Measurements from ENCODE around the gene VSTM1. TPM values are rescaled to one million over a fixed set of nuclear protein-coding genes. Genes with fewer than 3 reads are reported as not detected.

Gene VSTM1, protein sequence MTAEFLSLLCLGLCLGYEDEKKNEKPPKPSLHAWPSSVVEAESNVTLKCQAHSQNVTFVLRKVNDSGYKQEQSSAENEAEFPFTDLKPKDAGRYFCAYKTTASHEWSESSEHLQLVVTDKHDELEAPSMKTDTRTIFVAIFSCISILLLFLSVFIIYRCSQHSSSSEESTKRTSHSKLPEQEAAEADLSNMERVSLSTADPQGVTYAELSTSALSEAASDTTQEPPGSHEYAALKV
- total RNA-seq (2021) = not detected in 3 replicates
- percentile 7 among the genes with signal in this experiment for Bru-seq, nascent RNA
- long read RNA-seq, experiment 1, partial matches to known transcripts = 0 of 1 reads
- long read RNA-seq, experiment 1, other reads (novel, unspliced or antisense) = 1 of 1 reads
- long read RNA-seq, experiment 2, partial matches to known transcripts = 1 of 2 reads
- long read RNA-seq, experiment 2, other reads (novel, unspliced or antisense) = 1 of 2 reads
- long read RNA-seq, experiment 3 = 0 reads

GRCh38 chr19:54063350-54064116 is at the start of gene VSTM1:
Gene VSTM1 (minus strand): TSS chr19:54063897. CDS start chr19:54063777, 120 bp downstream.
- peaks cover 3% of the 10 kb centered on the region; the same call in 1 of the 2 replicates for H3K4me1 Mint-ChIP-seq
- DNase-seq (ENCODE audit: low spot score) = no peak
- no peaks in the 10 kb centered on the region; the same call in 1 of the 2 replicates for H3K27me3 Mint-ChIP-seq (ENCODE audit: low read depth)
- no peak within 1 kb of the TSS for H3K27ac Mint-ChIP-seq
- H3K9me3 Mint-ChIP-seq = no peaks in the 10 kb centered on the region; the same call in 1 of the 2 replicates
- POLR2A ChIA-PET = no interaction called here
- ATAC-seq = peak; percentile 30; the same call in 1 of the 2 replicates
- TF ChIP-seq ERG (CRISPR knock-in tag; IDR thresholded peaks at IDR 0.05) (no peak), ZSCAN18 (CRISPR knock-in tag; IDR thresholded peaks at IDR 0.05) (no peak), SMAD4 (CRISPR knock-in tag; IDR thresholded peaks at IDR 0.05) (no peak), FOXP1 (CRISPR knock-in tag; IDR thresholded peaks at IDR 0.05; ENCODE audit: borderline replicate concordance) (no peak), STAT6 (CRISPR knock-in tag; conservative IDR thresholded peaks at IDR 0.05; ENCODE audit: low read depth) (no peak), ZNF138 (CRISPR knock-in tag; conservative IDR thresholded peaks at IDR 0.05) (no peak), RORB (CRISPR knock-in tag; IDR thresholded peaks at IDR 0.05) (no peak), ZNF281 (CRISPR knock-in tag; IDR thresholded peaks at IDR 0.05) (no peak), FOXJ3 (CRISPR knock-in tag; IDR thresholded peaks at IDR 0.05; ENCODE audit: borderline replicate concordance) (no peak), MXD4 (CRISPR knock-in tag; IDR thresholded peaks at IDR 0.05; ENCODE audit: borderline replicate concordance) (no peak), TEAD1 (CRISPR knock-in tag; IDR thresholded peaks at IDR 0.05) (no peak), ZNF263 (CRISPR knock-in tag; IDR thresholded peaks at IDR 0.05; ENCODE audit: low read depth) (no peak)
- TF ChIP-seq, protein P1, sequence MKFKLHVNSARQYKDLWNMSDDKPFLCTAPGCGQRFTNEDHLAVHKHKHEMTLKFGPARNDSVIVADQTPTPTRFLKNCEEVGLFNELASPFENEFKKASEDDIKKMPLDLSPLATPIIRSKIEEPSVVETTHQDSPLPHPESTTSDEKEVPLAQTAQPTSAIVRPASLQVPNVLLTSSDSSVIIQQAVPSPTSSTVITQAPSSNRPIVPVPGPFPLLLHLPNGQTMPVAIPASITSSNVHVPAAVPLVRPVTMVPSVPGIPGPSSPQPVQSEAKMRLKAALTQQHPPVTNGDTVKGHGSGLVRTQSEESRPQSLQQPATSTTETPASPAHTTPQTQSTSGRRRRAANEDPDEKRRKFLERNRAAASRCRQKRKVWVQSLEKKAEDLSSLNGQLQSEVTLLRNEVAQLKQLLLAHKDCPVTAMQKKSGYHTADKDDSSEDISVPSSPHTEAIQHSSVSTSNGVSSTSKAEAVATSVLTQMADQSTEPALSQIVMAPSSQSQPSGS (CRISPR knock-in tag; IDR thresholded peaks at IDR 0.05; ENCODE audit: borderline replicate concordance, low read depth) = no peak
- no peaks in the 10 kb centered on the region for H3K36me3 Mint-ChIP-seq
- CTCF ChIA-PET = interaction anchor here (1.0 to 2.0 kb wide), 5 partner anchors 32 to 254 kb away, joined by 3 to 6 read pairs (median 5); no protein-coding TSS in a partner anchor
- no peak within 1 kb of the TSS for H3K4me3 Mint-ChIP-seq
